GM23338 (cell line): ENCODE data around the gene RBM28. TPM values are rescaled to one million over a fixed set of nuclear protein-coding genes. Genes with fewer than 3 reads are reported as not detected.

Experiments
- ATAC-seq: fragments of 200-7000 bp; cut with Tn5 transposase; 3 replicates; pipeline ENCODE4 v1.9.1; 2020
- DNase-seq: peaks from one replicate; pipeline ENCODE4 v3.0.0-alpha.2; 2015; ENCODE audit warnings: low spot score
- H2AFZ ChIP-seq: fragments of 200-600 bp; sonication (generic); 2 replicates; pipeline ENCODE4 v1.8.0; 2016; ENCODE audit warnings: antibody characterized with exemption, mild to moderate bottlenecking, moderate library complexity
- H3F3A ChIP-seq: fragments of 200-600 bp; sonication (generic); replicated peaks from 2 replicates; pipeline ENCODE4 v1.8.0; 2017; ENCODE audit warnings: antibody characterized with exemption, mixed run types, low read depth
- H3K27ac ChIP-seq: fragments of 200-600 bp; sonication (generic); 2 replicates; pipeline ENCODE4 v1.6.1; 2016; ENCODE audit warnings: low read depth
- H3K27me3 ChIP-seq: fragments of 200-600 bp; sonication (generic); 2 replicates; pipeline ENCODE4 v1.8.0; 2016; ENCODE audit warnings: mild to moderate bottlenecking, mixed run types, moderate library complexity; ENCODE audit not compliant: insufficient read depth
- H3K36me3 ChIP-seq: fragments of 200-600 bp; sonication (generic); 2 replicates; pipeline ENCODE4 v1.8.0; 2016; ENCODE audit warnings: mild to moderate bottlenecking; ENCODE audit not compliant: insufficient read depth
- H3K4me1 ChIP-seq: fragments of 200-600 bp; sonication (generic); 2 replicates; pipeline ENCODE4 v1.8.0; 2016; ENCODE audit warnings: mild to moderate bottlenecking, moderate library complexity; ENCODE audit not compliant: insufficient read depth
- H3K4me2 ChIP-seq: fragments of 200-600 bp; sonication (generic); 2 replicates; pipeline ENCODE4 v1.7.1; 2017; ENCODE audit warnings: mixed run types
- H3K4me3 ChIP-seq: fragments of 200-600 bp; sonication (generic); 2 replicates; pipeline ENCODE4 v1.6.1; 2016; ENCODE audit warnings: mixed run types
- H3K79me2 ChIP-seq: fragments of 200-600 bp; sonication (generic); replicated peaks from 2 replicates; pipeline ENCODE4 v1.8.0; 2017; ENCODE audit warnings: mild to moderate bottlenecking; ENCODE audit not compliant: insufficient read depth
- H3K9me2 ChIP-seq: fragments of 200-600 bp; sonication (generic); 2 replicates; pipeline ENCODE4 v1.8.0; 2017; ENCODE audit not compliant: insufficient read depth
- H4K20me1 ChIP-seq: fragments of 200-600 bp; sonication (generic); replicated peaks from 2 replicates; pipeline ENCODE4 v1.8.0; 2017; ENCODE audit warnings: mild to moderate bottlenecking; ENCODE audit not compliant: insufficient read depth
- H3K27ac Mint-ChIP-seq: 2 replicates; pipeline ENCODE4 v1.8.0; 2020; ENCODE audit warnings: inconsistent platforms, mild to moderate bottlenecking, moderate library complexity, mixed read lengths
- H3K27me3 Mint-ChIP-seq: 3 replicates; pipeline ENCODE4 v1.8.0; 2022; ENCODE audit warnings: low read depth, mild to moderate bottlenecking, moderate library complexity, mixed read lengths, inconsistent platforms; ENCODE audit not compliant: insufficient read depth, poor library complexity
- H3K36me3 Mint-ChIP-seq: 3 replicates; pipeline ENCODE4 v1.8.0; 2021; ENCODE audit warnings: low read depth, mild to moderate bottlenecking, inconsistent platforms, moderate library complexity, mixed read lengths
- H3K4me1 Mint-ChIP-seq: 3 replicates; pipeline ENCODE4 v1.8.0; 2020; ENCODE audit warnings: mild to moderate bottlenecking, inconsistent platforms, mixed read lengths
- H3K4me3 Mint-ChIP-seq: 3 replicates; pipeline ENCODE4 v1.8.0; 2021; ENCODE audit warnings: moderate library complexity, mild to moderate bottlenecking, inconsistent platforms, mixed read lengths
- H3K9me3 Mint-ChIP-seq: 3 replicates; pipeline ENCODE4 v1.8.0; 2020; ENCODE audit warnings: moderate library complexity, mild to moderate bottlenecking, inconsistent platforms, mixed read lengths
- CREB1 ChIP-seq: fragments of 250-450 bp; sonication (Bioruptor Pico); IDR thresholded peaks from 2 replicates; pipeline ENCODE4 v1.5.0; 2020; ENCODE audit warnings: low read depth, mild to moderate bottlenecking, moderate library complexity
- CTCF ChIP-seq, 2 experiments: fragments of 200-600 bp in 1 of 2; sonication (generic) in 1 of 2; conservative IDR thresholded peaks; 2 replicates each; pipeline versions ENCODE4 v1.5.1 to v1.6.1; 2016 to 2017; ENCODE audit warnings: antibody characterized with exemption in 2 of 2, low read depth in 2 of 2, mild to moderate bottlenecking in 2 of 2, moderate library complexity in 1 of 2
- ETS1 ChIP-seq: IDR thresholded peaks from 2 replicates; pipeline ENCODE4 v1.6.1; 2016; ENCODE audit warnings: antibody characterized with exemption
- EZH2phosphoT487 ChIP-seq: fragments of 200-600 bp; sonication (generic); IDR thresholded peaks from one replicate; pipeline ENCODE4 v1.8.1; 2018; ENCODE audit warnings: antibody characterized with exemption; ENCODE audit not compliant: unreplicated experiment
- JUNB ChIP-seq: IDR thresholded peaks from one replicate; pipeline ENCODE4 v1.6.1; 2016; ENCODE audit warnings: antibody characterized with exemption; ENCODE audit not compliant: unreplicated experiment
- NANOG ChIP-seq: IDR thresholded peaks from 2 replicates; pipeline ENCODE4 v1.6.1; 2016; ENCODE audit warnings: antibody characterized with exemption, borderline replicate concordance
- POLR2AphosphoS5 ChIP-seq: IDR thresholded peaks from 2 replicates; pipeline ENCODE4 v1.6.1; 2016; ENCODE audit warnings: antibody characterized with exemption, low read depth
- STAT1 ChIP-seq: IDR thresholded peaks from one replicate; pipeline ENCODE4 v1.6.1; 2016; ENCODE audit warnings: antibody characterized with exemption; ENCODE audit not compliant: unreplicated experiment
- ZNF114 ChIP-seq: fragments of 250-450 bp; sonication (Bioruptor Pico); IDR thresholded peaks from 2 replicates; pipeline ENCODE4 v1.5.0; 2020; ENCODE audit warnings: mild to moderate bottlenecking, moderate library complexity
- ZNF331 ChIP-seq: fragments of 250-450 bp; sonication (Bioruptor Pico); IDR thresholded peaks from 2 replicates; pipeline ENCODE4 v1.5.0; 2020; ENCODE audit warnings: low read depth, mild to moderate bottlenecking, moderate library complexity
- polyA plus RNA-seq: library from polyadenylated mRNA; unstranded; fragments of >200 nt; fragmentation: Nextera tagmentation; extraction: Ambion mirVana; gene quantifications from 2 replicates; pipeline ENCODE4 v1.2.1, GENCODE V29; 2016
- total RNA-seq: library from RNA; depleted of rRNA; stranded (reverse); fragments of >200 nt; shearing (Covaris generic); gene quantifications from 2 replicates; pipeline ENCODE4 v1.2.3, GENCODE V29; 2014

RBM28 gene
- total and polyA plus RNA-seq, 2 experiments from 2014 or later = 24.3 to 87.5 TPM

- H3K27ac ChIP-seq = no peak overlapping the region
- no peak for DNase-seq
- H3K27me3 Mint-ChIP-seq = peaks cover 7% of the 10 kb centered on the region
- ATAC-seq = no peak
- H4K20me1 ChIP-seq = no peaks in the 10 kb centered on the region
- H3K4me2 ChIP-seq = no peak overlapping the region
- H3K4me3 Mint-ChIP-seq = no peak overlapping the region
- H3K9me2 ChIP-seq = no peaks in the 10 kb centered on the region
- no peak overlapping the region for H2AFZ ChIP-seq
- no peaks in the 10 kb centered on the region; the same call in 2 of the 3 replicates for H3K36me3 Mint-ChIP-seq
- H3K4me1 ChIP-seq = no peaks in the 10 kb centered on the region
- TF ChIP-seq ZNF114 (CRISPR knock-in tag) (no peak), NANOG (no peak), JUNB (no peak), STAT1 (no peak), EZH2phosphoT487 (no peak)
- H3F3A ChIP-seq = no peaks in the 10 kb centered on the region
- H3K4me3 ChIP-seq = no peak overlapping the region
- no peaks in the 10 kb centered on the region for H3K4me1 Mint-ChIP-seq
- H3K9me3 Mint-ChIP-seq = no peaks in the 10 kb centered on the region
- H3K36me3 ChIP-seq = no peaks in the 10 kb centered on the region
- H3K27ac Mint-ChIP-seq = no peak overlapping the region
- no peaks in the 10 kb centered on the region for H3K79me2 ChIP-seq
- peaks cover 31% of the 10 kb centered on the region for H3K27me3 ChIP-seq
Observed at GRCh38 chr7:128370491-128370890, 26.8 kb upstream of the RBM28 start.

- H2AFZ ChIP-seq = no peak overlapping the region
- ATAC-seq (no peak), DNase-seq (no peak)
- TF ChIP-seq ETS1 (no peak), ZNF331 (no peak), NANOG (no peak), CREB1 (CRISPR knock-in tag) (no peak), POLR2AphosphoS5 (no peak), JUNB (no peak), EZH2phosphoT487 (no peak), CTCF (conservative IDR thresholded peaks at IDR 0.05; ENCODE audit: low read depth in 2 of 2) (no peak)
- no peak overlapping the region for H3K4me2 ChIP-seq
- H3K4me3 ChIP-seq = no peak overlapping the region
- no peak overlapping the region for H3K27ac ChIP-seq
- H3K4me1 ChIP-seq = no peaks in the 10 kb centered on the region
- H3K36me3 ChIP-seq = no peaks in the 10 kb centered on the region
- no peaks in the 10 kb centered on the region; the same call in none of the 2 replicates for H3F3A ChIP-seq
- no peaks in the 10 kb centered on the region for H3K9me2 ChIP-seq
- peaks cover 66% of the 10 kb centered on the region for H3K27me3 ChIP-seq
- Mint-ChIP-seq H3K36me3 (no peaks in the 10 kb centered on the region; the same call in 2 of the 3 replicates), H3K9me3 (no peaks in the 10 kb centered on the region), H3K4me3 (no peak overlapping the region), H3K27ac (no peak overlapping the region), H3K4me1 (peaks cover 2% of the 10 kb centered on the region; the same call in 2 of the 3 replicates), H3K27me3 (peaks cover 40% of the 10 kb centered on the region)
- H3K79me2 ChIP-seq = no peaks in the 10 kb centered on the region
- H4K20me1 ChIP-seq = 0 out of 2 replicates have a peak, but pooled peaks cover 4% of the 10 kb centered on the region
Observed at GRCh38 chr7:128366986-128367385, 23.3 kb upstream of the RBM28 start.
